ENCODE data around the gene C12orf76.

Gene C12orf76

DNA sequence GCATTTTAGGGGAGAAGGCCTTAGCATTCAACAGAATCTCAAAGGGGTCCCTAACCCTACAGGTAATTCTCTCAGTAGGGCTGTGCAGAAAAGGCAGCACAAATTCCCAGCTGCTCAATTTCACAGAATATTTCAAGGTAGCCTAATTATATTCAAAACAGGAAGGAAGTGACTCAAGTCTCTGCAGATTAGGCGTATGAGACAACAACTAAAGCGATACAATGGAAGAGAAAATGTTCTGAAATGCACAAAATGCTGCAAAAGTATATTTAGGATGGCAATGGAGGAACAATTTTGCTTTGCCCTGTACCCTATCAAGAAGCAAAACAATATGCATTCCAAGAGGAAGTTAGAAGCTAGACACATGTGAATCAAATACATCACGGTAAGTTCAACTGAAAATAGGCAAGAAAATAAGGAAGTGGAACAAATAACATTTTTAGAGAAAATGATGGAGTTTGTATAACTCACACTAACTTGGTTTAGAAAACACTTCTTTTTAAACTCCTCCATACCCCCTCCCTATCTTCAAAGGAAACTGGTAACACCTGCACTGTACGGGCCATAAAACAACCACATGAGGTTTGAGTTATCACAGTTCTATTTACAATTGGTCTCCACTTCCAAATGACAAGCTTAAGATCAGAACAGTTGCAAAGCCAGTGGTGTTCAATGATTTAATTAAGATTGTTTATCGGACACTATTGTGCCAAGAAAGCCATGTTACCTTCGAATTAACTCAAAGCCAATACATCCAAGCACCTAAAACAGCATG lies 53.7 kb downstream of the C12orf76 start:
- DNase-seq (ENCODE audit: low spot score): no peak
- TF ChIP-seq, protein P1, sequence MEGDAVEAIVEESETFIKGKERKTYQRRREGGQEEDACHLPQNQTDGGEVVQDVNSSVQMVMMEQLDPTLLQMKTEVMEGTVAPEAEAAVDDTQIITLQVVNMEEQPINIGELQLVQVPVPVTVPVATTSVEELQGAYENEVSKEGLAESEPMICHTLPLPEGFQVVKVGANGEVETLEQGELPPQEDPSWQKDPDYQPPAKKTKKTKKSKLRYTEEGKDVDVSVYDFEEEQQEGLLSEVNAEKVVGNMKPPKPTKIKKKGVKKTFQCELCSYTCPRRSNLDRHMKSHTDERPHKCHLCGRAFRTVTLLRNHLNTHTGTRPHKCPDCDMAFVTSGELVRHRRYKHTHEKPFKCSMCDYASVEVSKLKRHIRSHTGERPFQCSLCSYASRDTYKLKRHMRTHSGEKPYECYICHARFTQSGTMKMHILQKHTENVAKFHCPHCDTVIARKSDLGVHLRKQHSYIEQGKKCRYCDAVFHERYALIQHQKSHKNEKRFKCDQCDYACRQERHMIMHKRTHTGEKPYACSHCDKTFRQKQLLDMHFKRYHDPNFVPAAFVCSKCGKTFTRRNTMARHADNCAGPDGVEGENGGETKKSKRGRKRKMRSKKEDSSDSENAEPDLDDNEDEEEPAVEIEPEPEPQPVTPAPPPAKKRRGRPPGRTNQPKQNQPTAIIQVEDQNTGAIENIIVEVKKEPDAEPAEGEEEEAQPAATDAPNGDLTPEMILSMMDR (IDR thresholded peaks at IDR 0.05; ENCODE audit: extremely low read depth, missing control alignments): no peak

- TF ChIP-seq, protein P1 (IDR thresholded peaks at IDR 0.05; ENCODE audit: extremely low read depth, missing control alignments): no peak
- no peak for DNase-seq (ENCODE audit: low spot score)
Measured at GRCh38 chr12:109993091-109993490, 55.2 kb downstream of the C12orf76 start.

- DNase-seq (ENCODE audit: low spot score): no peak
- TF ChIP-seq, protein P1 (IDR thresholded peaks at IDR 0.05; ENCODE audit: extremely low read depth, missing control alignments): no peak
Measured at GRCh38 chr12:109991586-109991985, 56.7 kb downstream of the C12orf76 start.

Data from GM20000 (cell line).